ENCODE results near the gene SIGLEC10. TPM values are rescaled to one million over a fixed set of nuclear protein-coding genes. Genes with fewer than 3 reads are reported as not detected.

The SIGLEC10 gene
- total and polyA plus RNA-seq, 10 donors: 38.0 to 155 (median 87.5) TPM

- 0 to 1% (median 0%) methylated on average over 43 to 54 of the region's 54 CpGs for WGBS, 5 donors
- Histone ChIP-seq H3K27me3 (replicated peaks in 1 of 7) (no peaks in the 10 kb centered on the region), H3K4me1 (peaks cover 4 to 87% (median 47%) of the 10 kb centered on the region in 6 donors), H3K9me3 (no peaks in the 10 kb centered on the region), H3K4me3 (peak overlapping the region; percentile 51 to 95 (median 78)), H3K36me3 (no peaks in the 10 kb centered on the region), H3K27ac (peak overlapping the region; percentile 75 to 97 (median 93))
- intact Hi-C loops (cut with DNase I; ENCODE audit: low total_unique reads): no loop called here
- TF ChIP-seq POLR2A (IDR thresholded peaks at IDR 0.05) (peak in 2 of 3 donors; percentile 48 to 65), CTCF (IDR thresholded peaks at IDR 0.05 in 8 of 11, conservative IDR thresholded peaks at IDR 0.05 in 3 of 11) (peak in 2 of 11 experiments; percentile 12 to 25), POLR2AphosphoS5 (IDR thresholded peaks at IDR 0.05) (peak; percentile 82 to 97 (median 96))
- DNase-seq: peak; percentile 97
These were observed 50.8 kb downstream of the SIGLEC10 start for GRCh38 chr19:51366389-51367254.

GRCh38 chr19:51365965-51366388 is 51.5 kb downstream of the SIGLEC10 start, which contains the start of gene ETFB:
Gene ETFB (minus strand): TSS chr19:51366388. CDS start chr19:51366326, 62 bp downstream.
- Histone ChIP-seq H3K4me1 (peaks cover 4 to 80% (median 45%) of the 10 kb centered on the region in 6 donors), H3K36me3 (no peaks in the 10 kb centered on the region), H3K27me3 (replicated peaks in 1 of 7) (no peaks in the 10 kb centered on the region), H3K4me3 (peak within 1 kb of the TSS; percentile 51 to 95 (median 78)), H3K9me3 (no peaks in the 10 kb centered on the region), H3K27ac (peak within 1 kb of the TSS; percentile 75 to 97 (median 93))
- intact Hi-C loops (cut with DNase I; ENCODE audit: low total_unique reads): no loop called here
- DNase-seq: no peak
- 0 to 1% (median 1%) methylated on average over 15 to 27 of the region's 27 CpGs for WGBS, 5 donors
- TF ChIP-seq POLR2A (IDR thresholded peaks at IDR 0.05) (no peak), POLR2AphosphoS5 (IDR thresholded peaks at IDR 0.05) (peak in 1 of 3 donors; percentile 87)

GRCh38 chr19:51365211-51365964 is 52.1 kb downstream of the SIGLEC10 start:
- DNase-seq: no peak
- 28 to 37% (median 31%) methylated on average over 10 of the region's 10 CpGs for WGBS, 5 donors

More at GRCh38 chr19:51365211-51365964, 52.1 kb downstream of the SIGLEC10 start:
- H3K27me3 ChIP-seq (replicated peaks in 1 of 7): no peaks in the 10 kb centered on the region
- peak overlapping the region; percentile 75 to 97 (median 93) for H3K27ac ChIP-seq
- peak overlapping the region; percentile 51 to 95 (median 78) for H3K4me3 ChIP-seq
- intact Hi-C loops (cut with DNase I; ENCODE audit: low total_unique reads): no loop called here
- H3K36me3 ChIP-seq: no peaks in the 10 kb centered on the region
- peaks cover 4 to 74% (median 43%) of the 10 kb centered on the region in 6 donors for H3K4me1 ChIP-seq
- TF ChIP-seq POLR2A (IDR thresholded peaks at IDR 0.05): no peak
- TF ChIP-seq CTCF (IDR thresholded peaks at IDR 0.05 in 8 of 11, conservative IDR thresholded peaks at IDR 0.05 in 3 of 11): no peak
- TF ChIP-seq POLR2AphosphoS5 (IDR thresholded peaks at IDR 0.05): no peak
- H3K9me3 ChIP-seq: no peaks in the 10 kb centered on the region
